ENCODE data around the gene FPR1.

Gene FPR1

GRCh38 chr19:51783372-51783771, 31.7 kb upstream of the FPR1 start:
- H2AFZ ChIP-seq (ENCODE audit: low read depth, low read length, severe bottlenecking): no peak overlapping the region
- H3K9ac ChIP-seq (ENCODE audit: low read length): no peak overlapping the region
- H3K27me3 ChIP-seq (ENCODE audit: low read length): no peaks in the 10 kb centered on the region
- H3K27ac ChIP-seq (ENCODE audit: low read depth, low read length): no peak overlapping the region
- no peaks in the 10 kb centered on the region for H3K79me2 ChIP-seq (ENCODE audit: insufficient read depth, low read length)
- H3K36me3 ChIP-seq (ENCODE audit: low read length): no peaks in the 10 kb centered on the region
- H3K4me2 ChIP-seq (ENCODE audit: low read depth, low read length, poor library complexity, severe bottlenecking): no peak overlapping the region
- H3K9me3 ChIP-seq (ENCODE audit: insufficient read depth, low read length): no peaks in the 10 kb centered on the region
- no peaks in the 10 kb centered on the region for H3K9me2 ChIP-seq (replicated peaks; ENCODE audit: insufficient read depth, low read length)
- H3F3A ChIP-seq (ENCODE audit: insufficient read depth): no peaks in the 10 kb centered on the region
- no peaks in the 10 kb centered on the region for H4K20me1 ChIP-seq (ENCODE audit: low read depth, low read length)
- H3K4me3 ChIP-seq (ENCODE audit: insufficient read depth, low read length, poor library complexity, severe bottlenecking): no peak overlapping the region
- TF ChIP-seq EZH2phosphoT487 (conservative IDR thresholded peaks at IDR 0.05; ENCODE audit: low read length) (no peak), CTCF (IDR thresholded peaks at IDR 0.05; ENCODE audit: insufficient read depth, low read length, poor library complexity, severe bottlenecking) (no peak)

DNA sequence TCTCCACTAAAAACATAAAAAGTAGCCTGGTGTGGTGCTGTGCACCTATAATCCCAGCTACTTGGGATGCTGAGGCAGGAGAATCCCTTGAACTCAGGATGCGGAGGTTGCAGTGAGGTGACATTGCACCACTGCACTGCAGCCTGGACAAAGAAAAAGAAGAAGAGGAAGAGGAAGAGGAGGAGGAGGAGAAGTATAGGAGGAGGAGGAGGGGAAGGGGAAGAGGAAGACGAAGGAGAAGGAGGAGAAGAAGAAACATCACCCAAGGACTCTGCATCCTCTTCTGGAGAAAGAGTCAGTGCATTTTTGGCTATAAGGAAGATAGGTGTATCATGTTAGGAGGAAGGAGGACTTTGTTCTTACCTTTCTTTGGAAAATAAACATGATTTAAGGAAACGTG, 30.3 kb upstream of the FPR1 start:
- no peaks in the 10 kb centered on the region for H3F3A ChIP-seq (ENCODE audit: insufficient read depth)
- no peaks in the 10 kb centered on the region for H3K27me3 ChIP-seq (ENCODE audit: low read length)
- H3K36me3 ChIP-seq (ENCODE audit: low read length): no peaks in the 10 kb centered on the region
- no peaks in the 10 kb centered on the region for H3K9me3 ChIP-seq (ENCODE audit: insufficient read depth, low read length)
- H3K79me2 ChIP-seq (ENCODE audit: insufficient read depth, low read length): no peaks in the 10 kb centered on the region
- no peak overlapping the region for H3K4me3 ChIP-seq (ENCODE audit: insufficient read depth, low read length, poor library complexity, severe bottlenecking)
- no peak overlapping the region for H2AFZ ChIP-seq (ENCODE audit: low read depth, low read length, severe bottlenecking)
- no peak for TF ChIP-seq EZH2phosphoT487 (conservative IDR thresholded peaks at IDR 0.05; ENCODE audit: low read length)
- TF ChIP-seq CTCF (IDR thresholded peaks at IDR 0.05; ENCODE audit: insufficient read depth, low read length, poor library complexity, severe bottlenecking): no peak
- no peaks in the 10 kb centered on the region for H3K9me2 ChIP-seq (replicated peaks; ENCODE audit: insufficient read depth, low read length)
- H3K4me2 ChIP-seq (ENCODE audit: low read depth, low read length, poor library complexity, severe bottlenecking): no peak overlapping the region
- H3K9ac ChIP-seq (ENCODE audit: low read length): no peak overlapping the region
- no peaks in the 10 kb centered on the region for H4K20me1 ChIP-seq (ENCODE audit: low read depth, low read length)
- no peak overlapping the region for H3K27ac ChIP-seq (ENCODE audit: low read depth, low read length)

- H3K79me2 ChIP-seq (ENCODE audit: insufficient read depth, low read length): no peaks in the 10 kb centered on the region
- H3K27me3 ChIP-seq (ENCODE audit: low read length): no peaks in the 10 kb centered on the region
- no peak overlapping the region for H3K4me3 ChIP-seq (ENCODE audit: insufficient read depth, low read length, poor library complexity, severe bottlenecking)
- H3K36me3 ChIP-seq (ENCODE audit: low read length): no peaks in the 10 kb centered on the region
- no peak overlapping the region for H3K27ac ChIP-seq (ENCODE audit: low read depth, low read length)
- H2AFZ ChIP-seq (ENCODE audit: low read depth, low read length, severe bottlenecking): no peak overlapping the region
- no peaks in the 10 kb centered on the region for H4K20me1 ChIP-seq (ENCODE audit: low read depth, low read length)
- no peak for TF ChIP-seq EZH2phosphoT487 (conservative IDR thresholded peaks at IDR 0.05; ENCODE audit: low read length)
- no peak for TF ChIP-seq CTCF (IDR thresholded peaks at IDR 0.05; ENCODE audit: insufficient read depth, low read length, poor library complexity, severe bottlenecking)
- no peak overlapping the region for H3K4me2 ChIP-seq (ENCODE audit: low read depth, low read length, poor library complexity, severe bottlenecking)
- no peaks in the 10 kb centered on the region for H3F3A ChIP-seq (ENCODE audit: insufficient read depth)
- H3K9me3 ChIP-seq (ENCODE audit: insufficient read depth, low read length): no peaks in the 10 kb centered on the region
- no peaks in the 10 kb centered on the region for H3K9me2 ChIP-seq (replicated peaks; ENCODE audit: insufficient read depth, low read length)
- no peak overlapping the region for H3K9ac ChIP-seq (ENCODE audit: low read length)
Observed at GRCh38 chr19:51780270-51780669, 28.6 kb upstream of the FPR1 start.

- no peaks in the 10 kb centered on the region for H3K9me2 ChIP-seq (replicated peaks; ENCODE audit: insufficient read depth, low read length)
- H3K79me2 ChIP-seq (ENCODE audit: insufficient read depth, low read length): no peaks in the 10 kb centered on the region
- H3F3A ChIP-seq (ENCODE audit: insufficient read depth): no peaks in the 10 kb centered on the region
- H3K9ac ChIP-seq (ENCODE audit: low read length): no peak overlapping the region
- no peak overlapping the region for H2AFZ ChIP-seq (ENCODE audit: low read depth, low read length, severe bottlenecking)
- TF ChIP-seq CTCF (IDR thresholded peaks at IDR 0.05; ENCODE audit: insufficient read depth, low read length, poor library complexity, severe bottlenecking): no peak
- TF ChIP-seq EZH2phosphoT487 (conservative IDR thresholded peaks at IDR 0.05; ENCODE audit: low read length): no peak
- no peaks in the 10 kb centered on the region for H3K27me3 ChIP-seq (ENCODE audit: low read length)
- H3K4me2 ChIP-seq (ENCODE audit: low read depth, low read length, poor library complexity, severe bottlenecking): no peak overlapping the region
- no peaks in the 10 kb centered on the region for H3K36me3 ChIP-seq (ENCODE audit: low read length)
- no peaks in the 10 kb centered on the region for H3K9me3 ChIP-seq (ENCODE audit: insufficient read depth, low read length)
- H3K4me3 ChIP-seq (ENCODE audit: insufficient read depth, low read length, poor library complexity, severe bottlenecking): no peak overlapping the region
- no peaks in the 10 kb centered on the region for H4K20me1 ChIP-seq (ENCODE audit: low read depth, low read length)
- no peak overlapping the region for H3K27ac ChIP-seq (ENCODE audit: low read depth, low read length)
Observed at GRCh38 chr19:51779703-51780102, 28.0 kb upstream of the FPR1 start.
